SKM-1 treated with dmso at 0.1 percent for 144 hours (cell line): ENCODE data around the gene MCF2L2.

ENCODE experiments used
- DNase-seq: peaks from one replicate; lab custom pipeline; 2025; ENCODE audit not compliant: unreplicated experiment; lab: John Stamatoyannopoulos, UW

MCF2L2 gene

DNA sequence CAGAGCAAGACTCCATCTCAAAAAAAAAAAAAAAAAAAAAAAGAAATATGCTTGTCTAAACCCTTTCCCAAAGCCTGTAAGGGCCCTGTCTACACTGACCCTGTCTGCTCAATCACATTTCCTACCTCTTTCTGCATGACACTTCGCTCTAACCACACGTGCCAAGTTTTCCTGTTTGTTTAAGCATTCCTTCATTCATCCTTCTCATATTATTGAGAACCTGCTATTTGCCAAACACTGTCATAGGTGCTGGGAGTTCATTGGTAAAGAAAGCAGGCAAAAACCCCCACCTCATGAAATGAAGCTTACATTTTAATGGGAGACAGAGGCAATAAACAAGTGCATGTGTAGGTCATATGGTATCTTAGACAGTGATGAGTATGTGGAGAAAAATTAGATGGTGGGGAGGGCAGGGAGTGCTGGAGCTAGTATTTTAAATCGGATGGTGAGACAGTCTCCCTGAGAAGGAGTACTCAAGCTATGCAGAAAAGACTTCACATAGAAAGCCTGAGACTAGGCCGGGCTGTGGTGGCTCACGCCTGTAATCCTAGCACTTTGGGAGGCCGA is 127.3 kb downstream of the MCF2L2 start:
- no peak for DNase-seq

DNA sequence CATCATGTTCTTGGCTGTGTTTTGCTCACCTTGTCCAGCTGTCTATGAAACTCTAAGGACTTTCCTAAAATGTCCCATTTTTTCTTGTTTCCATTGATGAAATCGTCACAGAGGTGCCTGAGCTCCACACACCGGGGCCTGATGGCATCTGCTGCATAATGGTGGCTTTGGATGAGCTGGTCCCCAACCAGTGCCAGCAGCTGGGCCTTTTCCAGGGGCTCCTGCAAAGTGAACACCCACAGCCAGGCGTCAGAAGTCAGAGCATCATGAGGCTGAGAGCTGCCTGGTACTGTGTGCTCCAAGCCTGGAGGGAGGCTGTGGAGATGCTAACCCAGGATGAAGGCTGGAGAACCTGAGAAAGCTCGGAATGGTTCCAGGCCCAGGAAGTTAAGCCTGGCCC is 128.4 kb downstream of the MCF2L2 start:
- DNase-seq: no peak

DNA sequence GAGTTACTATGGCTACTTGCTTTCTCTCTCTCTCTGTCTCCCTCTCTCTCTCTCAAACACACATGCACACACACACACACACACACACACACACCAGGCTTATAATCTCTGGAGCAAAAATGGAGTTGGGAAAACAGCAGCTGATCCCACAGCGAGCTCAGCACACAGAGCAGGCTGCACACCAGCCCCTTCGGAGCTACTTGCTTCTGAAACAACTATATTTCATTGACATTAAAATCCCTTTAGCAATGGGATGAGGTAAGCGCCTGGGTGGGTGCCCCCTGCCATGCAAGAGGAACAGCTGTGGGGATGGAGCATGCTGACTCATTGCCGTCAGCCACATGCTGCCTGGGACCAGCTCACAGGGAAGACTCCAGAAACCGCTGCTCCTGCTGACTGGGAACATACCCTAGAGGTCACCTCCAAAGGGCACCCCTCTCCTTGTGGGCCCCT is 129.7 kb downstream of the MCF2L2 start:
- peak; percentile 66 for DNase-seq

DNA sequence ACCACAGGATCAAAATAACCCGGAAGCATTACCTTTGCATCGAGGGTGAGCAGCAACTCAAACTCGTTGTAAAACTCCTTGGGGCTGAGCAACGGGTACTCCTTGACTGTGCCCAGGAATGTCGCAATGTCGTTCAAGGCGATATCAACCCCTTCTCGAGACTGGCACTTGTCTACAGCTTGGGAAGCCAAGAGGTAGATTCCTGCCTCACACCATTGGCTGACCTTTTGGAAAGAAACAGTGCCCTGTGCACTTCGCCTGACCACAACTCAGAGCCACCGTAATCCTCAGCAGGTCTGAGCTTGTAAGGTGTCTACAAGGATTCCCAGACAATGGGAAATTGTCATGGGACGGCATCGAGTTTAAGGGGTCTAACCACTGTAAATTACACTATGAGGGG is 131.5 kb downstream of the MCF2L2 start:
- DNase-seq: no peak

DNA sequence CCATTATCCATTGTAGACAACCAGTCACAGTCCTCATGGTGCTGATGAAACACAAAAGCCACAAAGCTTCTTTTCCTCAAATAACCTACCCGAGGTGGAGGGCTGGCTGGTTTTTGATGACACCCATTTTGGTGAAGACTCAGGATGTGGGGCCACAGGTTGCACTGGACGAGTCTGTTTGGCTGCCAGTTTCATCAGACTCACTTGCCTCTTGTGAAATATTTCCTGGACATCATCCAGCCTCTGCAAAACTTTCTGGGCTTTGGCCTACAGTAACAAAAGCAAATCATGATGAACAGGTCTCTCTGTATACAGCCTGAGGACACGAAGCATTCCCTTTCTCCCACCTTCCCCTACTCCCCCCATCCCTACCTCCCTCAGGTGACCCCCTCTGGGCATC is 133.2 kb downstream of the MCF2L2 start:
- DNase-seq: peak; percentile 96

DNA sequence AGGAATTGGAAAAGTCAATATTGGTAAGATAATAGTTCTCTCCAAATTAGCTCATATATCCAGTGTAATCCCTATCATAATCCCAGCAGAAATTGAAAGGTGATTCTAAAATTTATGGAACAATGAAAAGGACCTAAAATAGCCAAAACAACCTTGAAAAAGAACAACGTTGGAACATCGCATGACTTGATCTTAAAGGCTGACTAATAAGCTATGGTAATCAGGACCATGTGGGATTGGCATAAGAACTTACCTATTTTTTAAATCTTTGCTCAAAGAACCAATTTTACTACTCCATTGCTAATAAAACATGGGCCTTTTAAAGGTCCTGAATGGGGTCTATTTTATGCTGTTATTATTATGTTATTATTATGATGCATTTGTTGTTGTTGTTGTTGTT is 134.5 kb downstream of the MCF2L2 start:
- no peak for DNase-seq

DNA sequence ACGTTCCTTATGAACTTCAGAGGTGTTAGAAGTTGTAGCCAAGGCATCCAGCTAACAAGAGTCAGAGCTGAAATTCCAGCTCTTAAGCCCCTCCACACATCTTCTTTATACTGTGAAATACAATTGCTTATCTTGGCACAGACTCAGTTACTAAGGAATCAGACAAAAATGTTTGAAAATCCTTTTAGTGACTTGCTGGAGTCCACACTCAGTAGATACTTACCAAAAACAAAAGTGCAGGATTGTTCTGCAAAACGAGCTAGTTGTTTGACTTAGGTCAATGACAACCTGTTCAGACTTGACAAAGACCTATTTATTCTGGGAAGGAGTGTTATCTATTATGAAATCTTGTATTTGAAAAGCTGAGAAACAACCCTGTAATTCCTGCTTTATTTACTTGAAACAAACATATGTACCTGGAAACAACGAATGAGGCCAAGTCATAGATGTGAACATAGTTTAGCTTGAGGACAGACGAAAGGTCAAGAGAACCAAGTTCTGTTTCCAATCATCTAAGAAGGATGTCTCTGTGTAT is 136.9 kb downstream of the MCF2L2 start:
- no peak for DNase-seq

DNA sequence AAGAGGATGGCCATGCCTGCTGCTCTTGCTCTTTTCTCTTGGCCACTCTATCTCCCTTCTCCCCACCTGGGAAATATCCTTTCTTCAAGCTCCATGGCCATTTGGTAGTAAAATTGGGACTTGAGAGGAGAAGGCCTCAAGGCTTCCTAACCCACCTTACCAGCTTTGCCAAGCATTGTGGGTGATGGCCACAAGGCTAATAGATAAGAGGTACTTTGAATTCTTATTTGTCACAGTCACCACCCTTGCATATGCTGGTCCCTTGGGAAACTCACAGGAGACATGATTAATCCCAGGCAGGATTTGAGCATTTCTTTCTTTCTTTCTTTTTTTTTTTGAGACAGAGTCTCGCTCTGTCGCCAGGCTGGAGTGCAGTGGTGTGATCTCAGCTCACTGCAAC is 138.2 kb downstream of the MCF2L2 start:
- no peak for DNase-seq

DNA sequence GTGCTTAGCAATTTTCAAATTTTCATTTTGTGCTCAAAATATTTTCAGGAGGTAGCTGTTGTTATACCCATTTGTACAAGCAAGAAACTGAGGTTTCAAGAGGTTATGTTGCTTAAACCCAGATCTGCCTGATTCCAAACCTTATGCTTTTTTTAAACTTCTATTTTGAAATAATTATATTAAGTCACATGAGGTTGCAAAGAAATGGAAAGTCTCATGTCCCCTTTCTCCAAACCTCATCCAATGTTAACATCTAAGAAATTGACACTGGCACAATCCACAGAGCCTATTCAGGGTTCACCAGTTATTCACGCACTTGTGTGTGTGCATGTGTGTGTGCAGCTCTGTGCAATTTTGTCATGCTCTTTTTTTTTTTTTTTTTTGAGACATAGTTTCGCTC is 140.3 kb downstream of the MCF2L2 start:
- no peak for DNase-seq

DNA sequence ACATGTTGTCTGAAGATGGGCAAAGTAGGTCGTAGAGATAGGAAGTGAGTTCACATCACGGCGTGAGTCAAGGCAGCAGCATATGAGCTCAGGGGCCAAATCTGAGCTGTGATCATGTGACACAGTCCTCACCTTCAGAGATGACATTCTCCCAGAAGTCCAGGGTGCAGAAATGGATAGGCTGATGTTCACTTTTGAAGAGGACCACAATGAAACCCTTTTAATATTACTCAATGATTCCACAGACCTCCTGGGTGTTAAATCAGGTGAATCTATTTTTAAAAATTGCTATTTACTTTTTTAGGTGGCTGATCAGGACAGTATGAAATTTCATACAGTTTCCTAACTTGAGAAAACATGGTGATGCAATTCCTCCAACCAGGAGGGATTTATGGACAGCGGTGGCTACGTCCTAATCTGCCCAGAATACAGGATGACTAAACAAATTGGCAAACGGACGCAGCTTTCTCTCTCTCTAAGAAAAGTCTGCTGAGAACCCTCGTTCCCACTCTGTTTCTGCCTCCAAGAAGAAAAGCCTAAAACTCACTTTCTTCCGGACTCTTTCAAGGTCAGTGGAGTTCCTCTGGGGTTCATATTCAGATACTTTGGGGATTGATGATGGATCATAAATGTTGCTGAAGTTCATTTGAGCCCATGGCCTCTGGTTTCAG is 141.0 kb downstream of the MCF2L2 start:
- DNase-seq: no peak

DNA sequence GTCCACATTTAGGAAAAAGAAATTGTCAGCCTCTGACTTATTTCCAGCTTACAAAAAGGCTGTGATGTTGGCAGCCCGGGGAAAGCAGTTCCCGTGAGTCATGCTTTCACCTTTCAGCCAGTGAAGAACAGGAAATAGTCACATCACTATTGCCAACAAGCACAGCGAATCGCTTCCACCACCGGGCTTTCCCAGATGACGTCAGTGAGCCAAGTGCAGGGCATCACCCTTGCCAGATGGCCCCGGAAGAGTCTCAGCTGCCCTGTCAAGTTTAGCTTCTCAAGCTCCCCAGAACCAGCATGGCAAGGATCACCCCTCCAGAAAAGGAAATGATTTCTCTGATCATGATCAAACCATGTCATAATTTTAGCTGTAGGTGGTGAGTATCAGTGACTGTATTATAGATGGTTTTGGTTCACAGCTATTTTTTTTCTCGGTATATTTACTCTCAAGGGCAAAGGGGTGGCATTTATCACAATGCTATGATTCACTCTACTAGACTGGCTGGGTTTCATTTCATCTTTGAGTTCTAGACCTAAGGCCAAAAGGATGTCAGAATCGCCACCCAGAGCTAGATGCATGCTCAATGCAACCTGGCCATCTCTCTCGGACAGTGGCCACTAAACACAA is 142.5 kb downstream of the MCF2L2 start:
- peak; percentile 70 for DNase-seq

DNA sequence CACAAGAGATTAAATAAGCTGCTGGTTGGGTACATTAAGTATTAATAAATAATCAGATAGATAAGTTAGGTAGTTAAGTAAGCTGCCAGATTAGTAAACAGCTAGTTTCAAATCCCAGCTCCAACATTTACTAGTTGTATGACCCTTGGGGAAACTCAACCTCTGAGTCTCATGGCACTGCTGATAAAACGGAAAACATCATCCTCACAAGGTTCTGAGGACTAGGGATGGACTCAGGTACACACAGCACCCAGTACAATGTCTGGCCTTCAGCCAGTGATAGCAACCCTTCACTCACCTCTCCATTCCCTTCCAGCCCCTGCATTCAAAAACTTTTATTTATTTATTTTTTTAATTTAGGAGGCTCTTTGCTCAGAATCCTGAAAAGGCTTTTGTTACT is 143.1 kb downstream of the MCF2L2 start:
- DNase-seq: no peak

DNA sequence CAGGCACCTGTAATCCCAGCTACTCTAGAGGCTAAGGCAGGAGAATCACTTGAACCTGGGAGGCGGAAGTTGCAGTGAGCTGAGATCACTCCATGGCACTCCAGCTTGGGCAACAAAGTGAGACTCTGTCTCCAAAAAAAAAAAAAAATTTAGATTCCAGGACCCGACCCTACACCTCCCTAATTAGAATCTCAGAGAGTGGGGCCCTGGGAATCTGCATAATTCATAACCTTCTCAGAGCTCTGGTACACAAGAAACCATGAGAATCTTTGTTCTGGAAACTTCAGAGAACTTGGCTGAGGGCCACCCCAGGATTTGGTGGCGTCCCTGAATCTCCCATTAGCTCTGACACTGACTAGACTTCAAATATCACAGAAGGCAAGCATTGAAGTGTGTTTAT is 143.8 kb downstream of the MCF2L2 start:
- DNase-seq: no peak

DNA sequence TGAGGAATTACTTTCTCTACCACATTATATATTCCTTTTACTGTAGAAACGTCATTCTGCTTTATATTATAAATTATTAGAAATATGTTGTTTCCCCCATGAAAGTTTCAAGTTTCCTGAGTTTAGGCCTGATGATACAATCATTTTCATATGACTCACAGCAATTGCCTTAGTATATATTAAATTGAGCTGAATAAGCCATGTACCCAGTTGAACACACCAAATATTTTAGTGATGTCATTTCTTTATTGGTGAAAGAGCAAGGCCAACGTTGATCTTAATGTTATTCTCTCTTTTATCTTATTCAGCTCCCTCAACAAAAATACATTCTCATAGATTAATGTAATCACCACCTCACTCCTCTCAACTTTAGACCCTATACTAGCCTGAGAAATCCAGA is 144.5 kb downstream of the MCF2L2 start:
- no peak for DNase-seq

DNA sequence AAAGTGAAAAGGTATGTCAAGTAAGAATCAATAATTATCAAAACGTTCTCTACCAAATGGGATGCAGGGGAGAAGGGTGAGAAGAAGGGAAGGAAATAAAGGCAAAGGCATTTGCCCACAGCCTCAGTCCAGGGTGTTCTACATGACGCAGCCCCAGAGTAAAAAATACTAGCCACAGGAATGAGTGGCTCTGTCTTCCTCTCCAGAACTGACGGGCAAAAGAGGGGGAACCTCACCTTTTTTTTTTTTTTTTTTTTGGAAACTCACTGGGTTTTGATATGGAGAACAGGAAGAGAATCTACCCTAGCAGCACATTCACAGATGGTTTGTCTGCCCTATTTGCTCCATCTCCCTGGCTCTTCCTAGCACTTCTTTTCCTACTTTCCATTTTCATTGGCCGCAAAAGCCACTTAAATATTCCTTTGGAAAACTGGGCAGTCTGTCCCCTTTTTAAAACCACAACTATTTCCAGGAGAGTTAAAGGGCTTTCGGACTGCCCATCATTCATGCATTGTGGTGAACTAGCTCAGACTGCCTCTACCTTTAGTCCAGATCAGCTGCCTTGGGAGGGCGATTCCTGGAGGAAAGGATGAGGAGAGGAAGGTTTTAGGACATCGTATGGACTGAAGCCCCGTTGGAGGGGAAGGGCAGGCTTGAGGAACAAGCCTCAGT is 147.2 kb downstream of the MCF2L2 start:
- DNase-seq: no peak

DNA sequence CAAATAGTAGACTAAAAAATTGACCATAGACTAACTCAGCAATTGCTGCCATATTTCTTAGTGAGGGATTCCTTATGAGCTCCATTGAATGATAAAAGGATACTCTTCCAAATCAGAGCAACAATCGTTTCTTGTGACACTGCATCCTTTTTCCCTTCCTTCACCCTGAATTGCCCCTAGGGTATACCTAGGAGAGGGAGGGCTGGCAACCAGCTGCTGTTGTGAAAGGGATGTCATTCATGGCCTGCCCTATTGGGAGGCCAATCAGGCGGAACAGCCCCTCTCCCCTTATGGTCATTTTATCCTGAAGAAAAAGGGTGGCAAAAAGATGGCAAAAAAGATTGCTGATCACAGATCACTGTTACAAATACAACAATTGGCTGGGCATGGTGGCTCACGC is 149.0 kb downstream of the MCF2L2 start:
- no peak for DNase-seq

DNA sequence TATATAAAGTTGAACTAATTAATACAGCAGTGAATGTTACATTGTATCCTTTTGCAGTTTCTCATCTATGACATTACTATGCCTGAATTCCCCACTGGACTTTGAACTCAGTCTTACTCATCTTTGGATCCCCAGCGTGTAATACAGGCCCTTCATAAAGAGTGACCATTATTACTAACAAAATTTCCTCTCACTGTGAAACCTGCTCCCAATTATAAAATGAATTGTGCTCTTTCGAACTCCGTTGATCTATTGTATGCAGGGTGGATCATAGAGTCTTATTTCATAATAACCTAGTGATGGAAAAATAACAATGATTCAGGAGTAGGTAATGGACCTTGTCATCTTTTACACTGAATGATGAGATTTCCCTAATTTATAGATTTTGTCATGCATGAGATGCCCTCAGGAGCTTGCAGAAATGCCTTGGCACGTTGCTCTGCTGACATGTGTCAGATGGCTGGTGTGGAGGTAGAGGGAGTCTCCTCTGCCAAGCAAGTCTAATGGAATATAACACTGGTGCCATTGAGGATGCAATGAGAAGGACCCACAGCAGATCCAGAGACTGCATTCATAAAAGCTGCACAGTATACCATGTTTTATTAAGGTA is 149.8 kb downstream of the MCF2L2 start:
- DNase-seq: no peak

DNA sequence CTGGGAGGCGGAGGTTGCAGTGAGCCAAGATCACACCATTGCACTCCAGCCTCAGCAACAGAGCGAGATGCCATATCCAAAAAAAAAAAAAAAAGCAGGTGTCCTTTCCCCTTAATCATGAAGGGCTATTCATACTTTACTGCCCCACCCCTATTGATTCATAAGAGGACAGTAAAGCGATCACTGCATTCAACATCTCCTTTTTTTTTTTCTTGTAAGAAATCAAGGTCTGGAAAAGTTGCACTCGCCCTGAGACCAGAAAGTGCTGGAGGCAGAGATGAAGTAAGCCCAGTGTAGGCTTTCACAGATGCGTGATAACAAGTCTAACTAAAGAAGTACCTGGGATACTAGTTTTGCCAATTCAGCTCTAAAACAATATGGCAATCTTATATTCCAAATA is 151.2 kb downstream of the MCF2L2 start:
- DNase-seq: no peak

DNA sequence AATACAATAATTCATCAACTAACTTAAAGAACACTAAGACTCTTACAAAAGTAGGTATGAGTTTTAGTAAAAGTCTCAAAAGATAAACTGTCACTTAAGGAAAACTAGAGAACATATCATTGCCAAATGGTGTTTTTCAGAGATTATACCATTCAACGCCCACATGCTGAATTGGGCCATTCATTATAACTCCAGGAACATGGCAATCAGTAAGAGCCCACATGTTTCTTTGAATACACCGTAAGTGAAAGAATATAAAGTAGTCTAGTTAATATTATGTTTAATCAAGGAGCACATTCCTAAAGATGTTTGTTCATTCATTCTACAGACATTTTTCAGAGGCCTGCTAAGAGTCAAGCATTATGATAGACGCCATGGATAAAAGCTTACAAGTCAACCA is 152.5 kb downstream of the MCF2L2 start:
- no peak for DNase-seq

DNA sequence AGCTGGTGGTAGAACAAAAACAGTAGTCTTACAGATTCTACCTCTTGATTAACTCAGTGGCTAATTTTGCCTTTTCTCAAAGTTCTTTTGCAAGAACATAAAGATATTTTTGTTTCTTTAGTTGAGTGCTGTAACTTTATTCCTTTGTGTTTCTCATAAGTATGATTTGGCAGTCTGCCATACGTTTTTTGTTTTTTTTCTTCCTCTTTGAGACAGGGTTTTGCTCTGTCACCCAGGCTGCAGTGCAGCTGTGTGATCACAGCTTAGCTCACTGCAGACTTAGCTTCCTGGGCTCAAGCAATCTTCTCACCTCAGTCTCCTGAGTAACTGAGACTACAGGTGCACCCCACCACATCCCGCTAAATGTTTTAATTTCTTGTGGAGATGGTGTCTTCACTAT is 153.0 kb downstream of the MCF2L2 start:
- DNase-seq: peak; percentile 44

DNA sequence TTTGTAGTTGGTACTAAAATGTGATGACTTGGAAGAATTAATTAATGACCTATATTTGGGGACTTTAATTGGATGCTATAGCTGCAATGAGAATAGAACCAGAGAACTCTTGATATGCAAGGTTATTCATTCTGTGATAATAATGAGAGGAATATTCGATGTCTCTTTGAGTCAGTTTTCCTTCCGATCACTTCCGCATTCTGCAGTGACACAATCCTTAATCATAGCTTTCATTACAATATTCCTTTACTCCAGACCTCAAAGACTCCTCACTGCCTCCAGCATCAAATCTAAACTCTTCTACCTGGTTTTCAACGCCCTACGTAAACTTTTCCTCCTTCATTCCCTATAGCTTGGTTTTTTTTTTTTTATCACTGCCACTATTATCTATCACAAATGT is 153.8 kb downstream of the MCF2L2 start:
- no peak for DNase-seq
